DND-41 (cell line): ENCODE results near the gene FRS2.

ENCODE experiments used
- ATAC-seq: fragments of 200-7000 bp; cut with Tn5 transposase; 3 replicates; pipeline ENCODE4 v1.9.1; 2021; ENCODE audit warnings: low read depth; ENCODE audit not compliant: insufficient read depth
- DNase-seq: peaks from one replicate; pipeline ENCODE4 v3.0.0-alpha.2; 2020
- H2AFZ ChIP-seq: 2 replicates; pipeline ENCODE4 v1.6.0; 2012; ENCODE audit warnings: low read depth, low read length
- H3K27ac ChIP-seq: 2 replicates; pipeline ENCODE4 v1.5.1; 2012; ENCODE audit warnings: low read length, inconsistent platforms
- H3K27me3 ChIP-seq: fragments of 200-600 bp; sonication (generic); 2 replicates; pipeline ENCODE4 v1.6.0; 2012; ENCODE audit warnings: low read length, mild to moderate bottlenecking, inconsistent platforms; ENCODE audit not compliant: insufficient read depth, poor library complexity
- H3K36me3 ChIP-seq: 2 replicates; pipeline ENCODE4 v1.5.1; 2012; ENCODE audit warnings: low read length, inconsistent platforms; ENCODE audit not compliant: insufficient read depth
- H3K4me1 ChIP-seq: 2 replicates; pipeline ENCODE4 v1.5.1; 2012; ENCODE audit warnings: mild to moderate bottlenecking, low read length; ENCODE audit not compliant: insufficient read depth
- H3K4me2 ChIP-seq: 2 replicates; pipeline ENCODE4 v1.6.0; 2012; ENCODE audit warnings: mild to moderate bottlenecking, moderate library complexity, low read length, inconsistent platforms; ENCODE audit not compliant: insufficient read depth
- H3K4me3 ChIP-seq, 2 experiments: fragments of 200-600 bp in 1 of 2; shearing (Covaris generic) in 1 of 2; 2 replicates each; pipeline ENCODE4 v1.5.1; 2012 to 2016; ENCODE audit warnings: inconsistent platforms in 2 of 2, low read length in 2 of 2, mild to moderate bottlenecking in 2 of 2, low read depth in 1 of 2, moderate library complexity in 1 of 2
- H3K79me2 ChIP-seq: 2 replicates; pipeline ENCODE4 v1.6.0; 2012; ENCODE audit warnings: low read length, inconsistent platforms; ENCODE audit not compliant: insufficient read depth
- H3K9ac ChIP-seq: 2 replicates; pipeline ENCODE4 v1.6.0; 2012; ENCODE audit warnings: low read depth, mild to moderate bottlenecking, inconsistent platforms, low read length, moderate library complexity
- H3K9me3 ChIP-seq: 2 replicates; pipeline ENCODE4 v1.5.1; 2012; ENCODE audit warnings: low read length, moderate library complexity, mild to moderate bottlenecking, inconsistent platforms; ENCODE audit not compliant: insufficient read depth, severe bottlenecking
- H4K20me1 ChIP-seq: 2 replicates; pipeline ENCODE4 v1.6.0; 2012; ENCODE audit warnings: low read length; ENCODE audit not compliant: insufficient read depth
- EZH2 ChIP-seq: IDR thresholded peaks from 3 replicates; pipeline ENCODE4 v1.6.1; 2012; ENCODE audit warnings: borderline replicate concordance, low read depth, mild to moderate bottlenecking, moderate library complexity, low read length, inconsistent platforms; ENCODE audit not compliant: severe bottlenecking
- TF ChIP-seq, protein P1 (sequence below): IDR thresholded peaks from 2 replicates; pipeline ENCODE4 v1.5.1; 2012; ENCODE audit warnings: borderline replicate concordance, low read length, moderate library complexity, mild to moderate bottlenecking; ENCODE audit not compliant: poor library complexity, severe bottlenecking; ENCODE audit errors: extremely low read depth

Gene FRS2

GRCh38 chr12:69534389-69534822 is 64.2 kb downstream of the FRS2 start:
- Histone ChIP-seq H3K9ac (no peak overlapping the region), H3K27me3 (no peaks in the 10 kb centered on the region), H3K4me3 (no peak overlapping the region), H3K9me3 (no peaks in the 10 kb centered on the region), H4K20me1 (peaks cover 5% of the 10 kb centered on the region; the same call in 1 of the 2 replicates), H3K79me2 (peaks cover 26% of the 10 kb centered on the region), H3K4me2 (no peak overlapping the region), H2AFZ (no peak overlapping the region), H3K36me3 (no peaks in the 10 kb centered on the region), H3K27ac (no peak overlapping the region), H3K4me1 (no peaks in the 10 kb centered on the region)
- TF ChIP-seq, protein P1, sequence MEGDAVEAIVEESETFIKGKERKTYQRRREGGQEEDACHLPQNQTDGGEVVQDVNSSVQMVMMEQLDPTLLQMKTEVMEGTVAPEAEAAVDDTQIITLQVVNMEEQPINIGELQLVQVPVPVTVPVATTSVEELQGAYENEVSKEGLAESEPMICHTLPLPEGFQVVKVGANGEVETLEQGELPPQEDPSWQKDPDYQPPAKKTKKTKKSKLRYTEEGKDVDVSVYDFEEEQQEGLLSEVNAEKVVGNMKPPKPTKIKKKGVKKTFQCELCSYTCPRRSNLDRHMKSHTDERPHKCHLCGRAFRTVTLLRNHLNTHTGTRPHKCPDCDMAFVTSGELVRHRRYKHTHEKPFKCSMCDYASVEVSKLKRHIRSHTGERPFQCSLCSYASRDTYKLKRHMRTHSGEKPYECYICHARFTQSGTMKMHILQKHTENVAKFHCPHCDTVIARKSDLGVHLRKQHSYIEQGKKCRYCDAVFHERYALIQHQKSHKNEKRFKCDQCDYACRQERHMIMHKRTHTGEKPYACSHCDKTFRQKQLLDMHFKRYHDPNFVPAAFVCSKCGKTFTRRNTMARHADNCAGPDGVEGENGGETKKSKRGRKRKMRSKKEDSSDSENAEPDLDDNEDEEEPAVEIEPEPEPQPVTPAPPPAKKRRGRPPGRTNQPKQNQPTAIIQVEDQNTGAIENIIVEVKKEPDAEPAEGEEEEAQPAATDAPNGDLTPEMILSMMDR = no peak
- no peak for TF ChIP-seq EZH2
- DNase-seq (no peak), ATAC-seq (peak; percentile 69)

DNA sequence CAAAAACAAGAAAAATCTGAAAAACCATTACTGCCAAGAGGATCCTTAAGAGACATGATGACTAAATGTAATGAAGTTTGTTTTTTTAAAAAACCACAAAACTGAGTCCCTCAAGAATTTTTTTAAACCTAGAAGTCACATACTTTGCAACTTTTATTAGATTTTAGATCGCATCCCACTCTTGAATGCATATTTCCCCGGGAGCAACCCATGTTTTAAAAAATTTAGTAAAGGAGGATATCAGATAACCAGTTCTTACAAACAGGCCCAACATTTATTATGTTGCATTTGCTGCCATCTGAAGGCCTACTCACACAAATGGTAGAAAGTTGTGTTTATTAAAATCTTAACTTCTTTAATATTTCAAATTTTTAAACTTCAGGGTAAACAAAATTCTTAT is 70.8 kb downstream of the FRS2 start:
- Histone ChIP-seq H2AFZ (no peak overlapping the region), H3K4me3 (no peak overlapping the region), H3K27me3 (no peaks in the 10 kb centered on the region), H3K79me2 (peaks cover 8% of the 10 kb centered on the region; the same call in 1 of the 2 replicates), H4K20me1 (no peaks in the 10 kb centered on the region), H3K27ac (no peak overlapping the region), H3K4me2 (no peak overlapping the region), H3K4me1 (no peaks in the 10 kb centered on the region), H3K9ac (no peak overlapping the region), H3K9me3 (peaks cover 7% of the 10 kb centered on the region), H3K36me3 (peaks cover 5% of the 10 kb centered on the region; the same call in 1 of the 2 replicates)
- ATAC-seq (no peak), DNase-seq (no peak)
- TF ChIP-seq EZH2 = no peak
- TF ChIP-seq, protein P1 = no peak

GRCh38 chr12:69544087-69544486 is 73.9 kb downstream of the FRS2 start:
- no peaks in the 10 kb centered on the region for H3K27me3 ChIP-seq
- TF ChIP-seq EZH2 = no peak
- TF ChIP-seq, protein P1 = no peak
- H3K4me1 ChIP-seq = no peaks in the 10 kb centered on the region
- no peak overlapping the region for H3K27ac ChIP-seq
- no peaks in the 10 kb centered on the region for H3K79me2 ChIP-seq
- no peaks in the 10 kb centered on the region for H4K20me1 ChIP-seq
- no peak overlapping the region for H3K9ac ChIP-seq
- no peak for ATAC-seq
- H3K9me3 ChIP-seq = peaks cover 7% of the 10 kb centered on the region
- no peak for DNase-seq
- no peak overlapping the region for H3K4me2 ChIP-seq
- H3K4me3 ChIP-seq = no peak overlapping the region
- no peak overlapping the region for H2AFZ ChIP-seq
- peaks cover 5% of the 10 kb centered on the region; the same call in 1 of the 2 replicates for H3K36me3 ChIP-seq

DNA sequence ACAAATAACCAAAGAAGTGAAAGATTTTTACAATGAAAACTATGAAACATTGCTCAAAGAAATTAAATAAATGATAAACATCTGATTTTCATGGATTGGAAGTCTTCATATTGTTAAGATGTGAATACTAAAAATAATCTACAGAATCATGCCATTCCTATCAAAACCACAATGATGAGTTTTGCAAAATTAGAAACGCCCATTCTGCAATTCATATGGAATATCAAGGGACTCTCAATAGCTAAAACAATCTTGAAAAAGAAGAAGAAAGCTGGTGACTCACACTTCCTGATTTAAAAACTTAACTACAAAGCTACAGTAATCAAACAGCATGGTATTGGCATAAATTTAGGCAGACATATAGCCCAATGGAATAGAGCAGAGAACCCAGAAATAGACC is 74.9 kb downstream of the FRS2 start:
- no peaks in the 10 kb centered on the region for H4K20me1 ChIP-seq

More for the DNA sequence above, 74.9 kb downstream of the FRS2 start:
- Histone ChIP-seq H3K36me3 (peaks cover 5% of the 10 kb centered on the region; the same call in 1 of the 2 replicates), H3K9me3 (peaks cover 7% of the 10 kb centered on the region), H3K9ac (no peak overlapping the region), H3K27me3 (no peaks in the 10 kb centered on the region), H2AFZ (no peak overlapping the region), H3K4me3 (no peak overlapping the region), H3K4me2 (no peak overlapping the region), H3K79me2 (no peaks in the 10 kb centered on the region), H3K4me1 (no peaks in the 10 kb centered on the region), H3K27ac (no peak overlapping the region)
- TF ChIP-seq, protein P1 = no peak
- no peak for TF ChIP-seq EZH2
- DNase-seq (no peak), ATAC-seq (no peak)
